HL-60 (cell line): Measurements from ENCODE around the gene B2M.

ENCODE experiments used
- DNase-seq, 2 experiments: peaks; one replicate each; pipeline ENCODE4 v3.0.0-alpha.2; 2010 to 2020; ENCODE audit warnings: low read depth in 1 of 2, low spot score in 1 of 2
- H3K27ac ChIP-seq: fragments of 250-450 bp; sonication (Bioruptor Pico); replicated peaks from 2 replicates; pipeline ENCODE4 v1.5.1; 2020; ENCODE audit warnings: mild to moderate bottlenecking, moderate library complexity
- H3K27me3 ChIP-seq: fragments of 250-450 bp; sonication (Bioruptor Pico); 2 replicates; pipeline ENCODE4 v1.5.1; 2021; ENCODE audit warnings: mild to moderate bottlenecking, moderate library complexity; ENCODE audit not compliant: insufficient read depth, poor library complexity, severe bottlenecking
- H3K4me3 ChIP-seq: replicated peaks from 2 replicates; pipeline ENCODE4 v1.5.1; 2011; ENCODE audit warnings: mild to moderate bottlenecking, control low read depth, low read length; ENCODE audit not compliant: insufficient read depth
- GABPA ChIP-seq: IDR thresholded peaks from 2 replicates; pipeline ENCODE4 v1.6.1; 2012; ENCODE audit warnings: low read depth
- POLR2AphosphoS5 ChIP-seq: IDR thresholded peaks from 2 replicates; pipeline ENCODE4 v1.6.1; 2012; ENCODE audit warnings: low read depth
- REST ChIP-seq: IDR thresholded peaks from 2 replicates; pipeline ENCODE4 v1.6.1; 2012; ENCODE audit warnings: low read depth; ENCODE audit not compliant: insufficient replicate concordance
- SPI1 ChIP-seq: IDR thresholded peaks from 2 replicates; pipeline ENCODE4 v1.6.1; 2012; ENCODE audit warnings: low read depth, mild to moderate bottlenecking, borderline replicate concordance
- TF ChIP-seq, protein P1 (sequence below): IDR thresholded peaks from one replicate; pipeline ENCODE4 v1.5.1; 2011; ENCODE audit warnings: low read length, control low read depth, inconsistent platforms; ENCODE audit not compliant: insufficient read depth

The B2M gene

GRCh38 chr15:44711743-44712345 lies 527 bp downstream of the B2M start:
- DNase-seq = peak in 1 of 2 experiments; percentile 38
- peak; percentile 34; the same call in 1 of the 2 replicates for TF ChIP-seq POLR2AphosphoS5
- TF ChIP-seq SPI1 = peak; percentile 1; the same call in 1 of the 2 replicates
- no peak for TF ChIP-seq GABPA
- Histone ChIP-seq H3K27me3 (no peaks in the 10 kb centered on the region), H3K27ac (peak overlapping the region; percentile 97), H3K4me3 (peak overlapping the region; percentile 88)

DNA sequence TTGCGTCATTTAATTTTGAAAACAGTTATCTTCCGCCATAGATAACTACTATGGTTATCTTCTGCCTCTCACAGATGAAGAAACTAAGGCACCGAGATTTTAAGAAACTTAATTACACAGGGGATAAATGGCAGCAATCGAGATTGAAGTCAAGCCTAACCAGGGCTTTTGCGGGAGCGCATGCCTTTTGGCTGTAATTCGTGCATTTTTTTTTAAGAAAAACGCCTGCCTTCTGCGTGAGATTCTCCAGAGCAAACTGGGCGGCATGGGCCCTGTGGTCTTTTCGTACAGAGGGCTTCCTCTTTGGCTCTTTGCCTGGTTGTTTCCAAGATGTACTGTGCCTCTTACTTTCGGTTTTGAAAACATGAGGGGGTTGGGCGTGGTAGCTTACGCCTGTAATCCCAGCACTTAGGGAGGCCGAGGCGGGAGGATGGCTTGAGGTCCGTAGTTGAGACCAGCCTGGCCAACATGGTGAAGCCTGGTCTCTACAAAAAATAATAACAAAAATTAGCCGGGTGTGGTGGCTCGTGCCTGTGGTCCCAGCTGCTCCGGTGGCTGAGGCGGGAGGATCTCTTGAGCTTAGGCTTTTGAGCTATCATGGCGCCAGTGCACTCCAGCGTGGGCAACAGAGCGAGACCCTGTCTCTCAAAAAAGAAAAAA lies 1.2 kb downstream of the B2M start:
- DNase-seq = peak in 1 of 2 experiments; percentile 84
- H3K27ac ChIP-seq = peak overlapping the region; percentile 97
- TF ChIP-seq REST (peak; percentile 19), GABPA (no peak), SPI1 (peak; percentile 76), POLR2AphosphoS5 (peak; percentile 59)
- TF ChIP-seq, protein P1, sequence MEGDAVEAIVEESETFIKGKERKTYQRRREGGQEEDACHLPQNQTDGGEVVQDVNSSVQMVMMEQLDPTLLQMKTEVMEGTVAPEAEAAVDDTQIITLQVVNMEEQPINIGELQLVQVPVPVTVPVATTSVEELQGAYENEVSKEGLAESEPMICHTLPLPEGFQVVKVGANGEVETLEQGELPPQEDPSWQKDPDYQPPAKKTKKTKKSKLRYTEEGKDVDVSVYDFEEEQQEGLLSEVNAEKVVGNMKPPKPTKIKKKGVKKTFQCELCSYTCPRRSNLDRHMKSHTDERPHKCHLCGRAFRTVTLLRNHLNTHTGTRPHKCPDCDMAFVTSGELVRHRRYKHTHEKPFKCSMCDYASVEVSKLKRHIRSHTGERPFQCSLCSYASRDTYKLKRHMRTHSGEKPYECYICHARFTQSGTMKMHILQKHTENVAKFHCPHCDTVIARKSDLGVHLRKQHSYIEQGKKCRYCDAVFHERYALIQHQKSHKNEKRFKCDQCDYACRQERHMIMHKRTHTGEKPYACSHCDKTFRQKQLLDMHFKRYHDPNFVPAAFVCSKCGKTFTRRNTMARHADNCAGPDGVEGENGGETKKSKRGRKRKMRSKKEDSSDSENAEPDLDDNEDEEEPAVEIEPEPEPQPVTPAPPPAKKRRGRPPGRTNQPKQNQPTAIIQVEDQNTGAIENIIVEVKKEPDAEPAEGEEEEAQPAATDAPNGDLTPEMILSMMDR = no peak

DNA sequence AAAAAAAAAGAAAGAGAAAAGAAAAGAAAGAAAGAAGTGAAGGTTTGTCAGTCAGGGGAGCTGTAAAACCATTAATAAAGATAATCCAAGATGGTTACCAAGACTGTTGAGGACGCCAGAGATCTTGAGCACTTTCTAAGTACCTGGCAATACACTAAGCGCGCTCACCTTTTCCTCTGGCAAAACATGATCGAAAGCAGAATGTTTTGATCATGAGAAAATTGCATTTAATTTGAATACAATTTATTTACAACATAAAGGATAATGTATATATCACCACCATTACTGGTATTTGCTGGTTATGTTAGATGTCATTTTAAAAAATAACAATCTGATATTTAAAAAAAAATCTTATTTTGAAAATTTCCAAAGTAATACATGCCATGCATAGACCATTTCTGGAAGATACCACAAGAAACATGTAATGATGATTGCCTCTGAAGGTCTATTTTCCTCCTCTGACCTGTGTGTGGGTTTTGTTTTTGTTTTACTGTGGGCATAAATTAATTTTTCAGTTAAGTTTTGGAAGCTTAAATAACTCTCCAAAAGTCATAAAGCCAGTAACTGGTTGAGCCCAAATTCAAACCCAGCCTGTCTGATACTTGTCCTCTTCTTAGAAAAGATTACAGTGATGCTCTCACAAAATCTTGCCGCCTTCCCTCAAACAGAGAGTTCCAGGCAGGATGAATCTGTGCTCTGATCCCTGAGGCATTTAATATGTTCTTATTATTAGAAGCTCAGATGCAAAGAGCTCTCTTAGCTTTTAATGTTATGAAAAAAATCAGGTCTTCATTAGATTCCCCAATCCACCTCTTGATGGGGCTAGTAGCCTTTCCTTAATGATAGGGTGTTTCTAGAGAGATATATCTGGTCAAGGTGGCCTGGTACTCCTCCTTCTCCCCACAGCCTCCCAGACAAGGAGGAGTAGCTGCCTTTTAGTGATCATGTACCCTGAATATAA lies 2.0 kb downstream of the B2M start:
- H3K27ac ChIP-seq = peak overlapping the region; percentile 97
- no peaks in the 10 kb centered on the region for H3K27me3 ChIP-seq
- H3K4me3 ChIP-seq = peak overlapping the region; percentile 88
- no peak for DNase-seq
- TF ChIP-seq REST = no peak

More for the DNA sequence above, 1.2 kb downstream of the B2M start:
- Histone ChIP-seq H3K4me3 (peak overlapping the region; percentile 88), H3K27me3 (no peaks in the 10 kb centered on the region)

DNA sequence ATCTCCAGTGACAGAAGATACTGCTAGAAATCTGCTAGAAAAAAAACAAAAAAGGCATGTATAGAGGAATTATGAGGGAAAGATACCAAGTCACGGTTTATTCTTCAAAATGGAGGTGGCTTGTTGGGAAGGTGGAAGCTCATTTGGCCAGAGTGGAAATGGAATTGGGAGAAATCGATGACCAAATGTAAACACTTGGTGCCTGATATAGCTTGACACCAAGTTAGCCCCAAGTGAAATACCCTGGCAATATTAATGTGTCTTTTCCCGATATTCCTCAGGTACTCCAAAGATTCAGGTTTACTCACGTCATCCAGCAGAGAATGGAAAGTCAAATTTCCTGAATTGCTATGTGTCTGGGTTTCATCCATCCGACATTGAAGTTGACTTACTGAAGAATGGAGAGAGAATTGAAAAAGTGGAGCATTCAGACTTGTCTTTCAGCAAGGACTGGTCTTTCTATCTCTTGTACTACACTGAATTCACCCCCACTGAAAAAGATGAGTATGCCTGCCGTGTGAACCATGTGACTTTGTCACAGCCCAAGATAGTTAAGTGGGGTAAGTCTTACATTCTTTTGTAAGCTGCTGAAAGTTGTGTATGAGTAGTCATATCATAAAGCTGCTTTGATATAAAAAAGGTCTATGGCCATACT lies 4.0 kb downstream of the B2M start:
- TF ChIP-seq POLR2AphosphoS5 (no peak), SPI1 (no peak), GABPA (no peak), REST (no peak)
- TF ChIP-seq, protein P1 = no peak
- Histone ChIP-seq H3K27ac (no peak overlapping the region), H3K4me3 (no peak overlapping the region), H3K27me3 (no peaks in the 10 kb centered on the region)
- DNase-seq = no peak
